ENCODE data around the gene RANGRF.

DNA sequence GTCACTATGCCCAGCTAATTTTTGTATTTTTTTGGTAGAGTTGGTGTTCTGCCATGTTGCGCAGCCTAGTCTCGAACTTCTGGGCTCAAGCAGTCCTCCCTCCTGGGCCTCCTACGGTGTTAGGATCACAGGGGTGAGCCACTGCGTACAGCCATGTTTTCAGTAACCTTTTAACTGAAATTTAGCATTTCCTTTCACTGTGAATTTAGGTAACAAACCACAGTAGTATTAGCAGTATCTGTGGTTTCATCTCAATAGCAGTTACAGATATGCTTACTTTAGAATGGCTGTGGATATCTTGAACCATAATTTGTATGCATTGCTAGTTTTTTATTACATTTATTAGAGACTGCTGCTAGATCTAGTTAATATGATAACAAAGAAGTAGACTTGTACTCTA is 4.3 kb upstream of the RANGRF start:
- no peak for TF ChIP-seq EZH2 (IDR thresholded peaks at IDR 0.05; ENCODE audit: borderline replicate concordance, low read depth, low read length, severe bottlenecking)
- TF ChIP-seq, protein P1, sequence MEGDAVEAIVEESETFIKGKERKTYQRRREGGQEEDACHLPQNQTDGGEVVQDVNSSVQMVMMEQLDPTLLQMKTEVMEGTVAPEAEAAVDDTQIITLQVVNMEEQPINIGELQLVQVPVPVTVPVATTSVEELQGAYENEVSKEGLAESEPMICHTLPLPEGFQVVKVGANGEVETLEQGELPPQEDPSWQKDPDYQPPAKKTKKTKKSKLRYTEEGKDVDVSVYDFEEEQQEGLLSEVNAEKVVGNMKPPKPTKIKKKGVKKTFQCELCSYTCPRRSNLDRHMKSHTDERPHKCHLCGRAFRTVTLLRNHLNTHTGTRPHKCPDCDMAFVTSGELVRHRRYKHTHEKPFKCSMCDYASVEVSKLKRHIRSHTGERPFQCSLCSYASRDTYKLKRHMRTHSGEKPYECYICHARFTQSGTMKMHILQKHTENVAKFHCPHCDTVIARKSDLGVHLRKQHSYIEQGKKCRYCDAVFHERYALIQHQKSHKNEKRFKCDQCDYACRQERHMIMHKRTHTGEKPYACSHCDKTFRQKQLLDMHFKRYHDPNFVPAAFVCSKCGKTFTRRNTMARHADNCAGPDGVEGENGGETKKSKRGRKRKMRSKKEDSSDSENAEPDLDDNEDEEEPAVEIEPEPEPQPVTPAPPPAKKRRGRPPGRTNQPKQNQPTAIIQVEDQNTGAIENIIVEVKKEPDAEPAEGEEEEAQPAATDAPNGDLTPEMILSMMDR (IDR thresholded peaks at IDR 0.05; ENCODE audit: borderline replicate concordance, extremely low read depth, low read length, poor library complexity, severe bottlenecking) = no peak
